ENCODE measurements around the gene ANO7. TPM values are rescaled to one million over a fixed set of nuclear protein-coding genes. Genes with fewer than 3 reads are reported as not detected.
A peak's percentile ranks its signal among the peaks of the same experiment; 100 is the strongest.

ANO7 gene
- total and polyA plus RNA-seq, 2 of the 13 experiments (the other 11 are each of a cell fraction or from before 2014, with no cell fraction given), result 4.1 to 4.9 TPM

DNA sequence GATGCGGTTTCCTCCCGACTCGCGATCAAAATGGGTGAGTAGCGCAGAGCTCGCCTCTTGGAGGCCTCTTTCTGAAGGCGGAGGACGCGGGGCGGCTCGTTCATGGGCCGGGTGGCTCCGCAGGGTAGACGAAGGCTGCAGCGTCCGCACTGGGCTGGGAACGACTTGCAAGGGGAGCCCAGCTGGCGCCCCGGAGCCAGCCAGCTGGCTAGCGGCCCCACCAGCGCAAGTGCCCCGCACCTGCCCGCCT is 38.9 kb upstream of the ANO7 start (continued):
- TF ChIP-seq PCBP2 (optimal IDR thresholded peaks at IDR 0.05; ENCODE audit: low read depth, low read length, poor library complexity, severe bottlenecking) (no peak), MED13 (CRISPR knock-in tag; IDR thresholded peaks at IDR 0.05) (no peak), ESRRA (CRISPR knock-in tag; IDR thresholded peaks at IDR 0.05; ENCODE audit: low read depth) (peak; percentile 21; the same call in 1 of the 2 replicates), JUNB (CRISPR knock-in tag; IDR thresholded peaks at IDR 0.05; ENCODE audit: borderline replicate concordance) (no peak), ZFP36 (IDR thresholded peaks at IDR 0.05; ENCODE audit: borderline replicate concordance, low read depth, low read length, partially characterized antibody) (no peak), NFE2L2 (IDR thresholded peaks at IDR 0.05; ENCODE audit: low read length) (no peak), RBM39 (IDR thresholded peaks at IDR 0.05; ENCODE audit: low read depth, low read length, poor library complexity, severe bottlenecking) (no peak), HMG20B (CRISPR knock-in tag; conservative IDR thresholded peaks at IDR 0.05) (no peak), AHR (CRISPR knock-in tag; IDR thresholded peaks at IDR 0.05) (no peak), TERF1 (CRISPR knock-in tag; IDR thresholded peaks at IDR 0.05) (no peak), ZNF768 (CRISPR knock-in tag; IDR thresholded peaks at IDR 0.05) (no peak), AGO2 (optimal IDR thresholded peaks at IDR 0.05; ENCODE audit: low read depth, low read length) (no peak), POLR2AphosphoS2 (IDR thresholded peaks at IDR 0.05; ENCODE audit: low read depth, low read length) (no peak), DNMT1 (CRISPR knock-in tag; IDR thresholded peaks at IDR 0.05) (no peak), ZC3H13 (CRISPR knock-in tag; IDR thresholded peaks at IDR 0.05) (no peak), ZNF207 (IDR thresholded peaks at IDR 0.05; ENCODE audit: borderline replicate concordance) (no peak), SOX5 (CRISPR knock-in tag; IDR thresholded peaks at IDR 0.05; ENCODE audit: borderline replicate concordance) (no peak), ZFP90 (CRISPR knock-in tag; IDR thresholded peaks at IDR 0.05; ENCODE audit: borderline replicate concordance) (no peak), ZNF101 (CRISPR knock-in tag; IDR thresholded peaks at IDR 0.05; ENCODE audit: borderline replicate concordance, low read depth) (no peak), ZFP36L1 (CRISPR knock-in tag; IDR thresholded peaks at IDR 0.05) (no peak), ISL2 (CRISPR knock-in tag; IDR thresholded peaks at IDR 0.05) (no peak), SIX1 (CRISPR knock-in tag; IDR thresholded peaks at IDR 0.05; ENCODE audit: borderline replicate concordance) (no peak), POLR2AphosphoS5 (IDR thresholded peaks at IDR 0.05; ENCODE audit: low read depth, low read length) (no peak), KMT2A (CRISPR knock-in tag; IDR thresholded peaks at IDR 0.05) (no peak), ZNF296 (CRISPR knock-in tag; conservative IDR thresholded peaks at IDR 0.05) (no peak), ZNF451 (CRISPR knock-in tag; IDR thresholded peaks at IDR 0.05) (no peak), TP53 (CRISPR knock-in tag; conservative IDR thresholded peaks at IDR 0.05) (no peak), ZNF17 (CRISPR knock-in tag; IDR thresholded peaks at IDR 0.05) (no peak)
- TF ChIP-seq, protein P1, sequence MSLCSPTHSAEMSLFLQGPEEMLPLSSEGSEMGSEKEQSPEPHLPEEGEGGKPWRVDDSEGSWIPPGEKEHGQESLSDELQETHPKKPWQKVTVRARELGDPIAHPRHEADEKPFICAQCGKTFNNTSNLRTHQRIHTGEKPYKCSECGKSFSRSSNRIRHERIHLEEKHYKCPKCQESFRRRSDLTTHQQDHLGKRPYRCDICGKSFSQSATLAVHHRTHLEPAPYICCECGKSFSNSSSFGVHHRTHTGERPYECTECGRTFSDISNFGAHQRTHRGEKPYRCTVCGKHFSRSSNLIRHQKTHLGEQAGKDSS (CRISPR knock-in tag; IDR thresholded peaks at IDR 0.05; ENCODE audit: borderline replicate concordance, low read depth), result no peak
- TF ChIP-seq, protein P2, sequence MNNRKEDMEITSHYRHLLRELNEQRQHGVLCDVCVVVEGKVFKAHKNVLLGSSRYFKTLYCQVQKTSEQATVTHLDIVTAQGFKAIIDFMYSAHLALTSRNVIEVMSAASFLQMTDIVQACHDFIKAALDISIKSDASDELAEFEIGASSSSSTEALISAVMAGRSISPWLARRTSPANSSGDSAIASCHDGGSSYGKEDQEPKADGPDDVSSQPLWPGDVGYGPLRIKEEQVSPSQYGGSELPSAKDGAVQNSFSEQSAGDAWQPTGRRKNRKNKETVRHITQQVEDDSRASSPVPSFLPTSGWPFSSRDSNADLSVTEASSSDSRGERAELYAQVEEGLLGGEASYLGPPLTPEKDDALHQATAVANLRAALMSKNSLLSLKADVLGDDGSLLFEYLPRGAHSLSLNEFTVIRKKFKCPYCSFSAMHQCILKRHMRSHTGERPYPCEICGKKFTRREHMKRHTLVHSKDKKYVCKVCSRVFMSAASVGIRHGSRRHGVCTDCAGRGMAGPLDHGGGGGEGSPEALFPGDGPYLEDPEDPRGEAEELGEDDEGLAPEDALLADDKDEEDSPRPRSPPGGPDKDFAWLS (CRISPR knock-in tag; IDR thresholded peaks at IDR 0.05; ENCODE audit: borderline replicate concordance), result no peak
